Measurements from ENCODE around the gene ITGB1BP1. TPM values are rescaled to one million over a fixed set of nuclear protein-coding genes. Genes with fewer than 3 reads are reported as not detected.

ITGB1BP1 gene
- total RNA-seq, 1 donor from 2014 or later = 61.6 TPM

DNA sequence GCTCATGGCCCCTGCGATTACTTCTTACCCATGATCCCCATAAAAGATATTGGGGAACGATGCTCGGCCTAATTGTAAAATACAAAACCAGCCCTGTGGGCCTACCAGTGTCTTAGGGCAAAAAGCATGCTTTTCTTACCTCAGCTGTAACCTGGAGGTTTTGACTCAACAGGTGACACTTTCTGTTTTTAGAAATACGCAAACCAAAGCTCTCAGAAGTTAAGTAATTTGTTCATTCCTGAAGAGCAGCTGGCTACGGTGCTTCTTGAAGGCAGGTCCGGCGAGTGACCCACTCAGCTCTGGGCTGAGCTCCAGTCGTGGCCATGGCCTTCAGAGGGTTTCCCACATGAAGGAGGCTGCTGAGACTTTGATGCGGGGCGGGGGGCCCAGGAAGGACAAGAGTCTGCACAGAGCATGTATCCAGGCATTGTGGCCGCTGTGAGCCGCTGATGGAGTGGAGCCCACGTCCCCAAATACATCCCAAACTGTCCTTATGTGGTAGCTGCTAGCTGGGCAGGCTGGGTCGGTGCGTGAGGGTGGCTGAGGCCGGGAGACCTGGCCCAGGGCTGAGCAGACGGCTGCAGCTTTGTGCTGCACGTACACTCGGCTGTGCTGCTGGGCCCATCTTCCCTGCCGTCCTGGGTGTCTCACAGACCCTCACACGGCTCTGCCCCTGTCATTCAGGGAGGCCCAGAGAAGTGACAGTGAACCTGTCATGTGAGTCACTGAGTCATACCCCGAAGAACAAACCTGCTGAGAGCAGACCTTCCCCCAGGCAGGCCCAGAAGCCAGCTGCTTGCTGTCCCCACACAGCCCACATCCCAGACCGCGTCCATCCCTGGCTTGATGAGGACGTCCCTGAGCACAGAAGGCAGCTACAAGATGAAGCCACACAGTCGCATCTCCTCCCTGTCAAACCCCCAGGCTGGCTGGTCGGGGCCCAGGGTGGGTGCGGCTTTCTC is 34.1 kb downstream of the ITGB1BP1 start:
- H3K4me1 ChIP-seq = no peaks in the 10 kb centered on the region
- no peak for ATAC-seq
- H3K27me3 ChIP-seq (ENCODE audit: low read depth) = no peaks in the 10 kb centered on the region
- no peak for TF ChIP-seq CTCF (IDR thresholded peaks at IDR 0.05)
- no peaks in the 10 kb centered on the region for H3K9me3 ChIP-seq
- H3K36me3 ChIP-seq = peaks cover 71% of the 10 kb centered on the region
- DNase-seq = no peak
- no peak overlapping the region for H3K4me3 ChIP-seq
- H3K27ac ChIP-seq = no peak overlapping the region
- intact Hi-C loops (cut with DNase I) = no loop called here

DNA sequence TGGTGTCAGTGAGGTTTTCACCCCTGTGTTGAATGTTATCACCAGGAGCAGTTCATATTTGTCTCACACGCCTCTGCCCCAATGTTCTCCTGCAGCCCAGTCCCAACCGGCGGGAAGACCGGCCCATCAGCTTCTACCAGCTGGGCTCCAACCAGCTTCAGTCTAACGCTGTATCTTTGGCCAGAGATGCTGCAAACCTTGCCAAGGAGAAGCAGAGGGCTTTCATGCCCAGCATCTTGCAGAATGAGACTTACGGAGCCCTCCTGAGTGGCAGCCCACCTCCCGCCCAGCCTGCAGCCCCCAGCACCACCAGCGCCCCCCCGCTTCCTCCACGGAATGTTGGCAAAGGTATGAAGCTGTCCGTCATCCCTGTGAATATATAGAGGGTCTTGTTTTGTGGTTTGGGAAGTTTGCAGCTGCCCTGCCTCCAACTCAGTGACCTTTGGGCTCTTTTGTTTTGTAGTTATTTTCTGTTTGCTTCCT is 35.1 kb downstream of the ITGB1BP1 start:
- no peak overlapping the region for H3K27ac ChIP-seq
- H3K4me3 ChIP-seq = no peak overlapping the region
- DNase-seq (no peak), ATAC-seq (no peak)
- TF ChIP-seq CTCF (IDR thresholded peaks at IDR 0.05) = no peak
- H3K36me3 ChIP-seq = peaks cover 71% of the 10 kb centered on the region
- no peaks in the 10 kb centered on the region for H3K27me3 ChIP-seq (ENCODE audit: low read depth)
- intact Hi-C loops (cut with DNase I) = no loop called here
- no peaks in the 10 kb centered on the region for H3K9me3 ChIP-seq
- H3K4me1 ChIP-seq = no peaks in the 10 kb centered on the region

DNA sequence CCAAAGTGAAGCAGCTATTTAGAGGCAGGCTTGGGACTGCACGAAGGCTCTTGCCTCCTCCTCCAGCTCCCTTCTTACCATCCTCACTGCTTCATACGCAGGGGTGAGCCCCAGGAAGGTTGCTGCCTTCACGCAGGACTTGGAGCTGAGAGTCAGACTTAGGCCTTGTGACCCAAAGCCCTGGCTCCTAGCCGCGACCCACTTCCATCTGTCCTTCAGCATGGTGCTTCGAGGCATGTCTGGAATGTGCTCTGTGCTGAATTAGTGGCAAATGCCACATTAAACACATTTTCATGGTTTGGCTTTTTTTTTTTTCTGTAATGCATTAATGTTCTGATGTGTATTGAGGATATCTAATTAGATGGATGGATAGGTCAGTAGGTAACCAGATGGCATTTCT is 37.5 kb downstream of the ITGB1BP1 start:
- DNase-seq = no peak

GRCh38 chr2:9384521-9384920 is 38.8 kb downstream of the ITGB1BP1 start:
- Histone ChIP-seq H3K27ac (no peak overlapping the region), H3K9me3 (no peaks in the 10 kb centered on the region), H3K27me3 (ENCODE audit: low read depth) (no peaks in the 10 kb centered on the region), H3K4me3 (no peak overlapping the region), H3K36me3 (peaks cover 67% of the 10 kb centered on the region), H3K4me1 (peaks cover 2% of the 10 kb centered on the region)
- DNase-seq = no peak
- intact Hi-C loops (cut with DNase I) = no loop called here
- no peak for ATAC-seq
- no peak for TF ChIP-seq CTCF (IDR thresholded peaks at IDR 0.05)

More for the DNA sequence above, 37.5 kb downstream of the ITGB1BP1 start:
- peaks cover 72% of the 10 kb centered on the region for H3K36me3 ChIP-seq
- H3K4me1 ChIP-seq = no peaks in the 10 kb centered on the region
- H3K9me3 ChIP-seq = no peaks in the 10 kb centered on the region
- no peak for TF ChIP-seq CTCF (IDR thresholded peaks at IDR 0.05)
- H3K4me3 ChIP-seq = no peak overlapping the region
- H3K27me3 ChIP-seq (ENCODE audit: low read depth) = no peaks in the 10 kb centered on the region
- intact Hi-C loops (cut with DNase I) = no loop called here
- ATAC-seq = no peak
- H3K27ac ChIP-seq = no peak overlapping the region

DNA sequence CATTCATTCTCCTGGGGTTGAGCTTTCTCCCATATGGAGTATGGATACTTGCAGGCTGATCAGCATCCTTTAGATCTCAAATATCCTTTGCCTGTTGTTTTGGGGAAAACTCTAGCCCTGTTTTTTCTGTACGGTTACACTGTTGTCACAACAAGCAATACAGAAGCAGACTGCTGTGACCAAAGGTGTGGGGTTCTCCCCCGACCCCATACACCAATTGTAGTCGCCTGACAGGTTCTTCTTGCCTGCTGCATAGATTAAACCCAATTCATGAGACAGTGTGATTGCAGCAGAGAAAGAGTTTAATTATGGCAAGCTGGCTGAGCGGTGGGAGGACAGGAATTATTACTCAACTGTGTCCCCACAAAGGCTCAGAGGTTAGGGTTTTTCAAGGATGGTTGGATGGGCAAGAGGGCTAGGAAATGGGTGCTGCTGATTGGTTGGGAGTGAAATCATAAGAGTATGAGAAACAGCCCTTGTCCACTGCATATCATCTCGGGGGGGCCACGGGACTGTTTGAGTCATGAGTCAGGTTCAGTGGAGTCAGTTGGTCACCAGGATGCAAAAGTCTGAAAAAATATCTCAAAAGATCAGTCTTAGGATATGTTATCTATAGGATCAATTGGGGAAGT is 40.6 kb downstream of the ITGB1BP1 start:
- H3K9me3 ChIP-seq = no peaks in the 10 kb centered on the region
- intact Hi-C loops (cut with DNase I) = no loop called here
- no peak overlapping the region for H3K4me3 ChIP-seq
- no peak for TF ChIP-seq CTCF (IDR thresholded peaks at IDR 0.05)
- ATAC-seq (no peak), DNase-seq (no peak)
- peaks cover 57% of the 10 kb centered on the region for H3K36me3 ChIP-seq
- H3K4me1 ChIP-seq = peaks cover 17% of the 10 kb centered on the region
- H3K27me3 ChIP-seq (ENCODE audit: low read depth) = no peaks in the 10 kb centered on the region
- H3K27ac ChIP-seq = no peak overlapping the region

All from lower lobe of right lung (tissue), 2 donors.